HepG2 (cell line): ENCODE measurements around the gene UTS2R.

ENCODE experiments used
- CTCF ChIP-seq: sonication (generic); formaldehyde crosslinking; IDR thresholded peaks from 2 replicates; pipeline ENCODE4 v1.5.0; 2020; ENCODE audit warnings: mild to moderate bottlenecking, missing genetic modification reagents, moderate library complexity
- EP300 ChIP-seq, 3 experiments: sonication (generic) in 1 of 3; formaldehyde crosslinking in 1 of 3; IDR thresholded peaks; 2 replicates each; pipeline versions ENCODE4 v1.5.1 to v1.6.1; 2011 to 2020; ENCODE audit warnings: low read depth in 2 of 3, low read length in 2 of 3, borderline replicate concordance in 1 of 3, improper control_type of control experiment in 1 of 3, mild to moderate bottlenecking in 1 of 3, missing genetic modification reagents in 1 of 3, moderate library complexity in 1 of 3
- HIVEP1 ChIP-seq: sonication (generic); formaldehyde crosslinking; IDR thresholded peaks from 2 replicates; pipeline ENCODE4 v1.4.0; 2020; ENCODE audit warnings: mild to moderate bottlenecking, missing genetic modification reagents
- MAX ChIP-seq: IDR thresholded peaks from 2 replicates; pipeline ENCODE4 v1.6.1; 2012; ENCODE audit warnings: inconsistent platforms
- PITX1 ChIP-seq: sonication (generic); formaldehyde crosslinking; IDR thresholded peaks from 2 replicates; pipeline ENCODE4 v1.5.1; 2020; ENCODE audit warnings: mild to moderate bottlenecking, missing genetic modification reagents
- POLR2A ChIP-seq, 2 experiments: IDR thresholded peaks; 2 replicates each; pipeline ENCODE4 v1.6.1; 2011; ENCODE audit warnings: low read depth in 2 of 2, low read length in 2 of 2, mild to moderate bottlenecking in 1 of 2, moderate library complexity in 1 of 2; ENCODE audit not compliant: insufficient read depth in 1 of 2
- SETDB1 ChIP-seq: sonication (generic); formaldehyde crosslinking; IDR thresholded peaks from 2 replicates; pipeline ENCODE4 v1.5.1; 2020; ENCODE audit warnings: missing genetic modification reagents, mild to moderate bottlenecking, borderline replicate concordance
- ZKSCAN8 ChIP-seq: IDR thresholded peaks from 2 replicates; pipeline ENCODE4 v1.6.1; 2016; ENCODE audit warnings: borderline replicate concordance, missing genetic modification reagents, missing compliant biosample characterization
- ZNF264 ChIP-seq: sonication (generic); formaldehyde crosslinking; IDR thresholded peaks from 2 replicates; pipeline ENCODE4 v1.4.0; 2020; ENCODE audit warnings: missing genetic modification reagents
- ZNF460 ChIP-seq: sonication (generic); formaldehyde crosslinking; IDR thresholded peaks from 2 replicates; pipeline ENCODE4 v1.5.1; 2020; ENCODE audit warnings: missing genetic modification reagents, mild to moderate bottlenecking, borderline replicate concordance
- ZNF740 ChIP-seq: sonication (generic); formaldehyde crosslinking; IDR thresholded peaks from 2 replicates; pipeline ENCODE4 v1.4.0; 2020; ENCODE audit warnings: missing genetic modification reagents
- TF ChIP-seq, protein P1 (sequence below): IDR thresholded peaks from 2 replicates; pipeline ENCODE4 v1.6.1; 2012; ENCODE audit warnings: low read length, improper control_type of control experiment
- TF ChIP-seq, protein P2 (sequence below): sonication (generic); formaldehyde crosslinking; IDR thresholded peaks from 2 replicates; pipeline ENCODE4 v1.4.0; 2020; ENCODE audit warnings: missing genetic modification reagents, mild to moderate bottlenecking, borderline replicate concordance

- TF ChIP-seq ZNF264 (0 out of 2 replicates have a peak, but pooled peaks have one; percentile 42), CTCF (peak; percentile 29; the same call in 1 of the 2 replicates), SETDB1 (no peak), EP300 (IDR thresholded peaks at IDR 0.05; ENCODE audit: low read depth in 2 of 2, low read length in 2 of 2) (peak in 1 of 2 experiments; percentile 56; a peak in 2 of 4 replicates), EP300 (CRISPR knock-in tag; IDR thresholded peaks at IDR 0.05; ENCODE audit: borderline replicate concordance) (no peak), ZKSCAN8 (CRISPR knock-in tag) (no peak), HIVEP1 (no peak), MAX (peak; percentile 44; the same call in 1 of the 2 replicates), ZNF740 (no peak), PITX1 (CRISPR knock-in tag) (peak; percentile 58), POLR2A (IDR thresholded peaks at IDR 0.05; ENCODE audit: insufficient read depth in 1 of 2, low read depth in 2 of 2, low read length in 2 of 2) (no peak), ZNF460 (CRISPR knock-in tag) (no peak)
- TF ChIP-seq, protein P1, sequence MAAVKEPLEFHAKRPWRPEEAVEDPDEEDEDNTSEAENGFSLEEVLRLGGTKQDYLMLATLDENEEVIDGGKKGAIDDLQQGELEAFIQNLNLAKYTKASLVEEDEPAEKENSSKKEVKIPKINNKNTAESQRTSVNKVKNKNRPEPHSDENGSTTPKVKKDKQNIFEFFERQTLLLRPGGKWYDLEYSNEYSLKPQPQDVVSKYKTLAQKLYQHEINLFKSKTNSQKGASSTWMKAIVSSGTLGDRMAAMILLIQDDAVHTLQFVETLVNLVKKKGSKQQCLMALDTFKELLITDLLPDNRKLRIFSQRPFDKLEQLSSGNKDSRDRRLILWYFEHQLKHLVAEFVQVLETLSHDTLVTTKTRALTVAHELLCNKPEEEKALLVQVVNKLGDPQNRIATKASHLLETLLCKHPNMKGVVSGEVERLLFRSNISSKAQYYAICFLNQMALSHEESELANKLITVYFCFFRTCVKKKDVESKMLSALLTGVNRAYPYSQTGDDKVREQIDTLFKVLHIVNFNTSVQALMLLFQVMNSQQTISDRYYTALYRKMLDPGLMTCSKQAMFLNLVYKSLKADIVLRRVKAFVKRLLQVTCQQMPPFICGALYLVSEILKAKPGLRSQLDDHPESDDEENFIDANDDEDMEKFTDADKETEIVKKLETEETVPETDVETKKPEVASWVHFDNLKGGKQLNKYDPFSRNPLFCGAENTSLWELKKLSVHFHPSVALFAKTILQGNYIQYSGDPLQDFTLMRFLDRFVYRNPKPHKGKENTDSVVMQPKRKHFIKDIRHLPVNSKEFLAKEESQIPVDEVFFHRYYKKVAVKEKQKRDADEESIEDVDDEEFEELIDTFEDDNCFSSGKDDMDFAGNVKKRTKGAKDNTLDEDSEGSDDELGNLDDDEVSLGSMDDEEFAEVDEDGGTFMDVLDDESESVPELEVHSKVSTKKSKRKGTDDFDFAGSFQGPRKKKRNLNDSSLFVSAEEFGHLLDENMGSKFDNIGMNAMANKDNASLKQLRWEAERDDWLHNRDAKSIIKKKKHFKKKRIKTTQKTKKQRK: no peak
- TF ChIP-seq, protein P2, sequence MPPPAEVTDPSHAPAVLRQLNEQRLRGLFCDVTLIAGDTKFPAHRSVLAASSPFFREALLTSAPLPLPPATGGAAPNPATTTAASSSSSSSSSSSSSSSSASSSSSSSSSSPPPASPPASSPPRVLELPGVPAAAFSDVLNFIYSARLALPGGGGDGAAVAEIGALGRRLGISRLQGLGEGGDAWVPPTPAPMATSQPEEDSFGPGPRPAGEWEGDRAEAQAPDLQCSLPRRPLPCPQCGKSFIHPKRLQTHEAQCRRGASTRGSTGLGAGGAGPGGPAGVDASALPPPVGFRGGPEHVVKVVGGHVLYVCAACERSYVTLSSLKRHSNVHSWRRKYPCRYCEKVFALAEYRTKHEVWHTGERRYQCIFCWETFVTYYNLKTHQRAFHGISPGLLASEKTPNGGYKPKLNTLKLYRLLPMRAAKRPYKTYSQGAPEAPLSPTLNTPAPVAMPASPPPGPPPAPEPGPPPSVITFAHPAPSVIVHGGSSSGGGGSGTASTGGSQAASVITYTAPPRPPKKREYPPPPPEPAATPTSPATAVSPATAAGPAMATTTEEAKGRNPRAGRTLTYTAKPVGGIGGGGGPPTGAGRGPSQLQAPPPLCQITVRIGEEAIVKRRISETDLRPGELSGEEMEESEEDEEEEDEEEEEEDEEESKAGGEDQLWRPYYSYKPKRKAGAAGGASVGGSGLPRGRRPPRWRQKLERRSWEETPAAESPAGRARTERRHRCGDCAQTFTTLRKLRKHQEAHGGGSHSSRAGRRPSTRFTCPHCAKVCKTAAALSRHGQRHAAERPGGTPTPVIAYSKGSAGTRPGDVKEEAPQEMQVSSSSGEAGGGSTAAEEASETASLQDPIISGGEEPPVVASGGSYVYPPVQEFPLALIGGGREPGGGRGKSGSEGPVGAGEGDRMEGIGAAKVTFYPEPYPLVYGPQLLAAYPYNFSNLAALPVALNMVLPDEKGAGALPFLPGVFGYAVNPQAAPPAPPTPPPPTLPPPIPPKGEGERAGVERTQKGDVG (CRISPR knock-in tag): peak; percentile 19; the same call in 1 of the 2 replicates
Measured at GRCh38 chr17:82412535-82413520, 41.3 kb downstream of the UTS2R start.
